Suprapubic skin (tissue), 3 donors: ENCODE data around the gene FHOD3.

Experiments used
- POLR2AphosphoS5 ChIP-seq, 3 donors: sonication (generic); formaldehyde crosslinking; IDR thresholded peaks; one replicate each; pipeline ENCODE4 v1.6.1; 2017; ENCODE audit warnings: antibody characterized with exemption in 3 of 3
- TF ChIP-seq, protein P1 (sequence below), 2 donors: fragments of 200-600 bp in 1 of 2; fragments of 450-650 bp in 1 of 2; sonication (generic) in 1 of 2; IDR thresholded peaks; one replicate each; pipeline ENCODE4 v1.5.1; 2016 to 2019; ENCODE audit warnings: antibody characterized with exemption in 2 of 2, mild to moderate bottlenecking in 1 of 2, moderate library complexity in 1 of 2

GRCh38 chr18:36374262-36374661 is 76.7 kb downstream of the FHOD3 start:
- TF ChIP-seq, protein P1, sequence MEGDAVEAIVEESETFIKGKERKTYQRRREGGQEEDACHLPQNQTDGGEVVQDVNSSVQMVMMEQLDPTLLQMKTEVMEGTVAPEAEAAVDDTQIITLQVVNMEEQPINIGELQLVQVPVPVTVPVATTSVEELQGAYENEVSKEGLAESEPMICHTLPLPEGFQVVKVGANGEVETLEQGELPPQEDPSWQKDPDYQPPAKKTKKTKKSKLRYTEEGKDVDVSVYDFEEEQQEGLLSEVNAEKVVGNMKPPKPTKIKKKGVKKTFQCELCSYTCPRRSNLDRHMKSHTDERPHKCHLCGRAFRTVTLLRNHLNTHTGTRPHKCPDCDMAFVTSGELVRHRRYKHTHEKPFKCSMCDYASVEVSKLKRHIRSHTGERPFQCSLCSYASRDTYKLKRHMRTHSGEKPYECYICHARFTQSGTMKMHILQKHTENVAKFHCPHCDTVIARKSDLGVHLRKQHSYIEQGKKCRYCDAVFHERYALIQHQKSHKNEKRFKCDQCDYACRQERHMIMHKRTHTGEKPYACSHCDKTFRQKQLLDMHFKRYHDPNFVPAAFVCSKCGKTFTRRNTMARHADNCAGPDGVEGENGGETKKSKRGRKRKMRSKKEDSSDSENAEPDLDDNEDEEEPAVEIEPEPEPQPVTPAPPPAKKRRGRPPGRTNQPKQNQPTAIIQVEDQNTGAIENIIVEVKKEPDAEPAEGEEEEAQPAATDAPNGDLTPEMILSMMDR (IDR thresholded peaks at IDR 0.05): no peak
- TF ChIP-seq POLR2AphosphoS5 (IDR thresholded peaks at IDR 0.05): no peak
